ENCODE measurements around the gene DNER.
"Not testable (repeated sequence)": the region's sequence is repeated elsewhere in the genome, so short reads cannot be mapped to it uniquely, and the experiment has no call there.

DNER gene, protein sequence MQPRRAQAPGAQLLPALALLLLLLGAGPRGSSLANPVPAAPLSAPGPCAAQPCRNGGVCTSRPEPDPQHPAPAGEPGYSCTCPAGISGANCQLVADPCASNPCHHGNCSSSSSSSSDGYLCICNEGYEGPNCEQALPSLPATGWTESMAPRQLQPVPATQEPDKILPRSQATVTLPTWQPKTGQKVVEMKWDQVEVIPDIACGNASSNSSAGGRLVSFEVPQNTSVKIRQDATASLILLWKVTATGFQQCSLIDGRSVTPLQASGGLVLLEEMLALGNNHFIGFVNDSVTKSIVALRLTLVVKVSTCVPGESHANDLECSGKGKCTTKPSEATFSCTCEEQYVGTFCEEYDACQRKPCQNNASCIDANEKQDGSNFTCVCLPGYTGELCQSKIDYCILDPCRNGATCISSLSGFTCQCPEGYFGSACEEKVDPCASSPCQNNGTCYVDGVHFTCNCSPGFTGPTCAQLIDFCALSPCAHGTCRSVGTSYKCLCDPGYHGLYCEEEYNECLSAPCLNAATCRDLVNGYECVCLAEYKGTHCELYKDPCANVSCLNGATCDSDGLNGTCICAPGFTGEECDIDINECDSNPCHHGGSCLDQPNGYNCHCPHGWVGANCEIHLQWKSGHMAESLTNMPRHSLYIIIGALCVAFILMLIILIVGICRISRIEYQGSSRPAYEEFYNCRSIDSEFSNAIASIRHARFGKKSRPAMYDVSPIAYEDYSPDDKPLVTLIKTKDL

DNA sequence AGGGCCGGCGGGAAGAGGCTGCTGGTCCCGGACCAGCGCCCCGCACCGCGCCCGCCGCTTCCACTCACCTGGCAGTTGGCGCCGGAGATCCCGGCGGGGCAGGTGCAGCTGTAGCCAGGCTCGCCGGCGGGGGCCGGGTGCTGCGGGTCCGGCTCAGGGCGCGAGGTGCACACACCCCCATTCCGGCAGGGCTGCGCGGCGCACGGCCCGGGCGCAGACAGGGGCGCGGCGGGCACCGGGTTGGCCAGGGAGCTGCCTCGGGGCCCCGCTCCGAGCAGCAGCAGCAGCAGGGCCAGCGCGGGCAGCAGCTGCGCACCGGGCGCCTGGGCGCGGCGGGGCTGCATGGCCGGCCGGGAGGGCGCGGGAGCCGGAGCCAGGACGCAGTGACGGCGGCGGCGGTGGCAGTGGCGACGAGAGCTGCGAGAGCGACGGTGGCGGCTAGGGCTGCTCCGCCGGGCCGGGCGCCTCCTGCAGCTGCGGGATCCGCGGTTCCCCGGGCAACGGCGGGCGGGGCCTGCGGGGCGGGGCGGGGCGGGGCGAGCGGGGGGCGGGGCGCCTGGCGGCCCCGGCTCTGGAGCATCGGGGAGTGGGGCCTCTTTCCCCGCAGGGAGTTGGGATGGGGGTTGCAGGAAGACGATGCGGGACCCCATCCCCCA lies at the start of gene DNER:
Gene DNER, minus strand, starts transcription at position 476 of the 656 bp plus-strand sequence. Its CDS starts 132 bp downstream, at position 344.
- H3K9me3 ChIP-seq (ENCODE audit: control insufficient read depth, low read depth, low read length): no peaks in the 10 kb centered on the region
- no peak within 1 kb of the TSS for H3K9ac ChIP-seq (ENCODE audit: low read length)
- peak within 1 kb of the TSS; percentile 68 for H3K4me3 ChIP-seq (ENCODE audit: low read length)
- peaks cover 7% of the 10 kb centered on the region for H3K4me1 ChIP-seq (ENCODE audit: control insufficient read depth, low read depth, low read length)
- H3K27me3 ChIP-seq (ENCODE audit: control insufficient read depth, insufficient read depth, low read length): peaks cover 53% of the 10 kb centered on the region
- no peaks in the 10 kb centered on the region for H3K36me3 ChIP-seq (ENCODE audit: control insufficient read depth, low read depth, low read length)
- no peak within 1 kb of the TSS for H3K27ac ChIP-seq (ENCODE audit: low read length)

DNA sequence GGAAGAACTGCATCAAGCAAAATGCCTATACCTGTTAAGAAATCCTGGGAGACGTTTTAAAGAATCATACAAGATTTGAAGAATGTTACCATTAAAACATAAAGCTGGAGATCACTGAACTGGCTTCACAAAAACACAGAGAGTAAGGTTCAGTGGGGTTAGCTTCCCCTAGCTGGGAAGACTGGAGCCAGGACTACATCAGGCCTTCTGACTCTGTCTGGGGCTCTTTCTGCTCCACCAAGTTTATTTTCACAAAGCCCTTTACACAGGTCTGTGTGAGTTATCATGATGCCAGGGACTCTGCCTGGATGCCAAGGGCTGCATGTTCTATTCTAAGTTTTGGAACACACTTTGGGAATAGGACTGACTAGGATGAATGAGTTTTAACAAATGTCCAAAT lies 47.3 kb upstream of the DNER start:
- Histone ChIP-seq H3K4me1 (ENCODE audit: control insufficient read depth, low read depth, low read length) (peaks cover 10% of the 10 kb centered on the region), H3K27me3 (ENCODE audit: control insufficient read depth, insufficient read depth, low read length) (no peaks in the 10 kb centered on the region), H3K9ac (ENCODE audit: low read length) (no peak overlapping the region), H3K27ac (ENCODE audit: low read length) (no peak overlapping the region), H3K4me3 (ENCODE audit: low read length) (no peak overlapping the region), H3K36me3 (ENCODE audit: control insufficient read depth, low read depth, low read length) (peaks cover 17% of the 10 kb centered on the region), H3K9me3 (ENCODE audit: control insufficient read depth, low read depth, low read length) (no peaks in the 10 kb centered on the region)

DNA sequence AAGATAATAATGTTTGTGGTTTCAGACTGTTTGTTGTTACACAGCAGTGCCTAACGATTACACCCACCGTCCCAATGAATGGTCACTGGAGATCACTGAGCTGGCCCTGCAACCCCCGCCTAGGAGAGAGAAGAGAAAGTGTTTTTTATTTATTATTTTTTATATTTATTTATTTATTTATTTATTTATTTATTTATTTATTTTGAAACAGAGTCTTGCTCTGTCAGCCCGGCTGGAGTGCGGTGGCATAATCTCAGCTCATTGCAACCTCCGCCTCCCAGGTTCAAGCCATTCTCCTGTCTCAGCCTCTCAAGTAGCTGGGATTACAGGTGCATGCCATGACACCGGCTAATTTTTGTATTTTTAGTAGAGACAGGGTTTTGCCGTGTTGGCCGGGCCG lies 43.1 kb upstream of the DNER start:
- H3K4me1 ChIP-seq (ENCODE audit: control insufficient read depth, low read depth, low read length); H3K36me3 ChIP-seq (ENCODE audit: control insufficient read depth, low read depth, low read length); H3K9me3 ChIP-seq (ENCODE audit: control insufficient read depth, low read depth, low read length); H3K4me3 ChIP-seq (ENCODE audit: low read length); H3K9ac ChIP-seq (ENCODE audit: low read length); H3K27ac ChIP-seq (ENCODE audit: low read length); H3K27me3 ChIP-seq (ENCODE audit: control insufficient read depth, insufficient read depth, low read length): not testable (repeated sequence)

DNA sequence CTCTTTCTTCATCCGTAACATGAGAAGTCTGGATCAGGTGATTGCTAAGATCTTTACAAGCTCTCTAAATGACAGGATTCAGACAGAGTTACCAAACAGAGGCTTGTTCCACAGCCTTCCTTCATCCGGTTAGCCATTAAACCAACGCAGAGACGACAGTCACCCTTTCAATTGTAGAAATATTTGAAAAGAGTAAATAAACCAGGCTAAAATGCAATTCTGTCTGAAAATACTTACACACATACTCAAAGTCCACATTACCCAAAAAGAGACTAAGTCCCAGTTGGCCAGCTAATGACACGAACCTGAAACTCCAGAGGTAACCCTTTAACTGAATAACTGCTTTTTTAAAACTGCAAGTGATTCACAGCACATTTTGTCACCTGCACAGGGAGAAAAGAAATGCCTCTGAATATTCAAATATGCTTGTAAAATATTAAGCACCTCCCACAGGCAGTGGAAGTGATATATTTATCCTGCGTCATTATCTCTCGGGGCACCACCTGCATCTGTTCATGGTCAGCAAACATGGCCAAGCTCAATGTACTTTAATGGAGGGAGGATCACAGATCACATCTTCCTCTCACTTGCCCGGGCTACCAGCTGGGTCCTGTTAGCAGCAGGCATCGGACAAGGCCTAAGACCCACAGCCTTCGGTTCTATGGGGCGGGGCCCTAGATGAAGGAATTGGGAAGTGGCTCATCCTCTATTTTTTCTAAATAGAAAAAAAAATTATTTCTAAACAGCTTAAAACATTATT lies 38.8 kb upstream of the DNER start:
- no peak overlapping the region for H3K4me3 ChIP-seq (ENCODE audit: low read length)
- no peak overlapping the region for H3K27ac ChIP-seq (ENCODE audit: low read length)
- H3K9ac ChIP-seq (ENCODE audit: low read length): no peak overlapping the region
- no peaks in the 10 kb centered on the region for H3K36me3 ChIP-seq (ENCODE audit: control insufficient read depth, low read depth, low read length)
- no peaks in the 10 kb centered on the region for H3K4me1 ChIP-seq (ENCODE audit: control insufficient read depth, low read depth, low read length)
- no peaks in the 10 kb centered on the region for H3K9me3 ChIP-seq (ENCODE audit: control insufficient read depth, low read depth, low read length)
- no peaks in the 10 kb centered on the region for H3K27me3 ChIP-seq (ENCODE audit: control insufficient read depth, insufficient read depth, low read length)

DNA sequence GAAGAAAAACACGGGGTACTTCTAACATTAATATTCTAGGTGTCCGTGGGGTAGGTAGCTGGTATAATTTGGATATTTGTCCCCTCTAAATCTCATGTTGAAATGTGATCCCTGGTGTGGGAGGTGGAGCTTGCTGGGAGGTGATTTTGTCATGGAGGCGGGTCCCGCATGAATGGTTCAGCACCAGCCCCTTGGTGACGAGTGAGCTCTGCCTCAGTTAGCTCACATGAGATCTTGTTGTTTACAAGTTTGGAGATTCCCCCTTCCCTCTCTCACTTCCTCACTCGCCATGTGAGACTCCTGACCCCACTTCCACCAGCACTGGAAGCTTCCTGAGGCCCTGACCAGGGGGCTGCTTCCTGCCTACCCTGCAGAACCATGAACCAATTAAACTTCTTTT lies 35.4 kb upstream of the DNER start:
- no peak overlapping the region for H3K27ac ChIP-seq (ENCODE audit: low read length)
- no peak overlapping the region for H3K4me3 ChIP-seq (ENCODE audit: low read length)
- no peaks in the 10 kb centered on the region for H3K27me3 ChIP-seq (ENCODE audit: control insufficient read depth, insufficient read depth, low read length)
- no peak overlapping the region for H3K9ac ChIP-seq (ENCODE audit: low read length)
- H3K4me1 ChIP-seq (ENCODE audit: control insufficient read depth, low read depth, low read length): no peaks in the 10 kb centered on the region
- H3K36me3 ChIP-seq (ENCODE audit: control insufficient read depth, low read depth, low read length): no peaks in the 10 kb centered on the region
- no peaks in the 10 kb centered on the region for H3K9me3 ChIP-seq (ENCODE audit: control insufficient read depth, low read depth, low read length)

DNA sequence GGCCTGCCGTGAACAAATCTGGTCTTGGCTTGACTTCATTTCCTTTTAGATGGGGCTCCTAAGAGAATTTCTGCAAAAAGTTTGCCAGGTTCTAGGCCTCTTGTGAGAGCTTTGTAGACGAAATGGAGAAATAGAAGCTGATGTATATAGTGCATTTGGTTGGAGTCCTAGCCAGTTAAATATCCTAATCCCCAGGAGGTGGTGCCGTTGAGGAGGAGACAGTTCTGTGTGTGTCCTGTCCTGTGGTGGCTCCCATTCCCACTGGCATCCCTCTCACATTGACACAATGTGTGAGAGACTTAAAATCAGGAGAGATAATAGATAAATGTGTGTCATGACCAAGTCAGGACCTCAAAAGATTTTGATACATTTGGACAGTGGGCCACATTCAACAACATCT lies 34.6 kb upstream of the DNER start:
- Histone ChIP-seq H3K27ac (ENCODE audit: low read length) (no peak overlapping the region), H3K9me3 (ENCODE audit: control insufficient read depth, low read depth, low read length) (peaks cover 3% of the 10 kb centered on the region), H3K9ac (ENCODE audit: low read length) (no peak overlapping the region), H3K4me3 (ENCODE audit: low read length) (no peak overlapping the region), H3K4me1 (ENCODE audit: control insufficient read depth, low read depth, low read length) (no peaks in the 10 kb centered on the region), H3K27me3 (ENCODE audit: control insufficient read depth, insufficient read depth, low read length) (no peaks in the 10 kb centered on the region), H3K36me3 (ENCODE audit: control insufficient read depth, low read depth, low read length) (no peaks in the 10 kb centered on the region)

DNA sequence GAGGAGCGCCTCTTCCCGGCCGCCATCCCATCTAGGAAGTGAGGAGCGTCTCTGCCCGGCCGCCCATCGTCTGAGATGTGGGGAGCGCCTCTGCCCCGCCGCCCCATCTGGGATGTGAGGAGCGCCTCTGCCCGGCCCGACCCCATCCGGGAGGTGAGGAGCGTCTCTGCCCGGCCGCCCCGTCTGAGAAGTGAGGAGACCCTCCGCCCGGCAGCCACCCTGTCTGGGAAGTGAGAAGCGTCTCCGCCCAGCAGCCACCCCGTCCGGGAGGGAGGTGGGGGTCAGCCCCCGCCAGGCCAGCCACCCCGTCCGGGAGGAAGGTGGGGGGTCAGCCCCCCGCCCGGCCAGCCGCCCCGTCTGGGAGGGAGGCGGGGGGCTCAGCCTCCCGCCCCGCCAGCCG lies 28.3 kb upstream of the DNER start:
- not testable (repeated sequence) for H3K4me3 ChIP-seq (ENCODE audit: low read length); H3K27ac ChIP-seq (ENCODE audit: low read length); H3K4me1 ChIP-seq (ENCODE audit: control insufficient read depth, low read depth, low read length); H3K9ac ChIP-seq (ENCODE audit: low read length); H3K36me3 ChIP-seq (ENCODE audit: control insufficient read depth, low read depth, low read length); H3K27me3 ChIP-seq (ENCODE audit: control insufficient read depth, insufficient read depth, low read length)
- H3K9me3 ChIP-seq (ENCODE audit: control insufficient read depth, low read depth, low read length): peaks cover 16% of the 10 kb centered on the region

DNA sequence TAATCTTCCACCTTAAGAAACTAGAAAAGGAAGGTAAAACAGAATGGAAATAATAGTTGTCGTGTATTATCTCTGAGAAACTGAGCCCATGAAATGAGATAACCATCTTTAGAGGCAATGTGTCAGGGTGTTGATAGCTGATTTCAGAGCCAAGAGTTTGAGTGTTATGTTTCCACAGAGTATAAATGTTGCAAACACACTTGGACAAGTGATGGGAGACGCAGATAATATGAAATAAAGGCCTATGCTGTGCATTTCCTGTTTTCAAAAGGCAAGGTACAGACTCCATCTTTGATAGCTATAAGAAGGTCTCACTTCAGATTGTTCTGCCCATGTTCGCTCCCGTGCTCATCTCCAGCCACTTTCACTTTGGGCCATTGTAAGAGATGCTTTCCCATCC lies 25.9 kb upstream of the DNER start:
- Histone ChIP-seq H3K9ac (ENCODE audit: low read length) (no peak overlapping the region), H3K36me3 (ENCODE audit: control insufficient read depth, low read depth, low read length) (no peaks in the 10 kb centered on the region), H3K4me3 (ENCODE audit: low read length) (no peak overlapping the region), H3K4me1 (ENCODE audit: control insufficient read depth, low read depth, low read length) (no peaks in the 10 kb centered on the region), H3K9me3 (ENCODE audit: control insufficient read depth, low read depth, low read length) (peaks cover 25% of the 10 kb centered on the region), H3K27me3 (ENCODE audit: control insufficient read depth, insufficient read depth, low read length) (no peaks in the 10 kb centered on the region), H3K27ac (ENCODE audit: low read length) (no peak overlapping the region)

DNA sequence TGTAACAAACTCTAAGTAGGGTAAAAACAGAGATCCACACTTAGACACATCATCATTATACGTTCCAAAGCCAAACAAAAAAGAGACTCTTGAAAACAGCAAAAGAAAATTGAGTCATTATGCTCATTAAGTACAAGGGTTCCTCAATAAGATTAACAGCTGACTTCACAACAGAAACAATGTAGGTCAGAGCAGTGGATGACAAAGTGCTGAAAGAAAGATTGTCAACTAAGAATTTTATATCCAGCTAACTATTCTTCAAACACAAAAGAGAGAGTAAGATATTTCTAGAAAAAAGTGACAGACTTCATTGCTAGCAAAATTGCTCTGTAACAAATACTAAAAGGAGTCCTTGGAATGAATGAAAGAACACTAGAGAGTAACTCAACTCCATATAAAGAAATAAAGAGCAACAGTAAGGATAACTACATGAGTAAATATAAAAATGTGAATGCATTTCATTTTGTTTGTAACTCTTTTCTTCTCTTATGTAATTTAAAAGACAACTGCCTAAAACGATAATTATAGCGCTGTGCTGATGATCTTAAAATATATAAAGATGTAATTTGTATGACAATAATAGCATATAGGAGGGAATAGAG lies 23.8 kb upstream of the DNER start:
- no peak overlapping the region for H3K4me3 ChIP-seq (ENCODE audit: low read length)
- no peak overlapping the region for H3K27ac ChIP-seq (ENCODE audit: low read length)
- H3K4me1 ChIP-seq (ENCODE audit: control insufficient read depth, low read depth, low read length): peaks cover 14% of the 10 kb centered on the region
- no peaks in the 10 kb centered on the region for H3K36me3 ChIP-seq (ENCODE audit: control insufficient read depth, low read depth, low read length)
- H3K27me3 ChIP-seq (ENCODE audit: control insufficient read depth, insufficient read depth, low read length): no peaks in the 10 kb centered on the region
- no peak overlapping the region for H3K9ac ChIP-seq (ENCODE audit: low read length)
- peaks cover 22% of the 10 kb centered on the region for H3K9me3 ChIP-seq (ENCODE audit: control insufficient read depth, low read depth, low read length)

DNA sequence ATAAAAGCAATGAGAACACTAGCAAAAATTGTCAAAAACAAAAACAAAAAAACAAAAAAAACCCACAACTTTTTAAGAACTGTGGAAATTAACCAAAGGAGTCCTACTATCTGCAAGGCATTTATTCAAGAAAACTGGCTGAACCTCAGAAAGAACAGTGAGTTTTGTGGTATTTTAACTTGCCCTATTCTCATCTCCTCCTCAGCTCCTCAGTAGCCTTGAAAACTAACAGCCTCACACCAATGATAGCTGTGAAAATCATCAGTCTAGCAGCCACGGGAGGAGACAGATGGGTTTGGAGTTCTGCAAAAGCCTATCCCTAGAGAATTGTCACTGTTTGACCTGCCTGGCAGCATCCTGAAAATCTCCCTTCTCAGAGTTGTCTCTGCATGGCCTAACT lies 20.1 kb upstream of the DNER start:
- peaks cover 14% of the 10 kb centered on the region for H3K4me1 ChIP-seq (ENCODE audit: control insufficient read depth, low read depth, low read length)
- no peaks in the 10 kb centered on the region for H3K27me3 ChIP-seq (ENCODE audit: control insufficient read depth, insufficient read depth, low read length)
- no peak overlapping the region for H3K27ac ChIP-seq (ENCODE audit: low read length)
- no peak overlapping the region for H3K4me3 ChIP-seq (ENCODE audit: low read length)
- no peak overlapping the region for H3K9ac ChIP-seq (ENCODE audit: low read length)
- no peaks in the 10 kb centered on the region for H3K36me3 ChIP-seq (ENCODE audit: control insufficient read depth, low read depth, low read length)
- peaks cover 22% of the 10 kb centered on the region for H3K9me3 ChIP-seq (ENCODE audit: control insufficient read depth, low read depth, low read length)

Data from iPS-18a (cell line).